Stimulated activated CD8-positive, alpha-beta memory T cell treated with anti-CD3 and anti-CD28 coated beads, Interleukin-15, amount 100 ng/mL, for 4 hours (primary cell): ENCODE results near the gene AGAP1.
A peak's percentile ranks its signal among the peaks of the same experiment; 100 is the strongest.

Source experiments
- DNase-seq, 2 donors: peaks; one replicate each; pipeline ENCODE4 v3.0.0-alpha.2; 2020; ENCODE audit warnings: low read depth in 2 of 2

The AGAP1 gene

DNA sequence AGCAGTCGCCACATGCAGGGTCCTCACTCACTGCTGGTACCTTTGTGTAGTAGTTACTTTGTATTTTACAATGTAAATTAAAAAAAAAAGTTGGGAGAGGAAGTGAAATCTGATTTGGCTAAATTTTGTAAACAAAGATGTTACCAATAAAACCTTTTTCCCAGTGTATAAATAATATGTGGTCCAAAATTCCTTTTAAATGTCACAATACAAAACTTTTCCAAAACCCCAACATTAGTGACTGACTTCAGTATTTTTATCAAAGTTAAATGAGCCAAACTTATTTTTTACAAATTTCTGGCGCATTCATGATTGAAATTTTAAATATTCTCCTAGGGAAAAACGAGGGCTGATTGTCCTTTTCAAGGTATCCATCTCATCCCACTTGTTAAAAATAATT is 239.9 kb downstream of the AGAP1 start:
- DNase-seq = no peak

GRCh38 chr2:235734168-235734567 is 240.3 kb downstream of the AGAP1 start:
- no peak for DNase-seq

GRCh38 chr2:235734688-235735231 is 240.9 kb downstream of the AGAP1 start:
- DNase-seq = no peak

GRCh38 chr2:235737396-235737795 is 243.6 kb downstream of the AGAP1 start:
- DNase-seq = no peak

GRCh38 chr2:235737840-235738239 is 244.0 kb downstream of the AGAP1 start:
- no peak for DNase-seq

DNA sequence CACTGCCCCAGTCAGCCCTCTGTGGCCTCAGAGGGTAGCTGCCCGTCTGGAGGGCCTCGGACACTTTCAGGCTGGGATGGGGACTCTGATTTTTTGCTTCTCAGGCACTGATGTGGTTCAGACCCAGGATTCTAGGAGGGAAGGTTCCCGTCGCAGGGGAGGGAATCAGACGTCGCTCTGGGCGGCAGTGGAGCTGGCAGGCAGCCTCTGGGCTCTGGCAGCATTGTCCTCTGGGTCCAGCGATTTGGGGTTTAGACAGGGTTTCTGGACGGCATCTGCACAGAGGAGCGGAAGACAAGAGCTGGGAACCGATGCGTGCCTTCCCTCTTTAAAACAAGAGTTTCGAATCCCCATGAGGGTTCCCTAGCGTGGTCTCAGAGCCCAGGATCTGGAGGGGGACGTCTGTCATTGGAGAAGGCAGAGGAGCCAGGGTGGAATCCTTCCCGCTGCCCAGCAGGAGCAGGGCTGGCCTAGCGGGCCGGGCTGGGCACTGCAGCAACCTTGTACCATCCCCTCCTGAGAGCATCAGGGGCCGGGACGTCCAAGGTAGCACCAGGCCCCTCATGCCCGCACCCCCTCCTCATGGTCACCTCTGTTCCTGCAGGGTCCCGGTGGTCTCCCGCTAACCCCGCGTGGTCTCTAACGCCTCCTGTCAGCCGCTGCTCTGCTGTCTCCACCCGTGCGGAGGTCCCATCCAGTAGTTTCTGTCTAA is 246.0 kb downstream of the AGAP1 start:
- DNase-seq = no peak

- DNase-seq = no peak
These were observed 247.0 kb downstream of the AGAP1 start for GRCh38 chr2:235740821-235741220.

DNA sequence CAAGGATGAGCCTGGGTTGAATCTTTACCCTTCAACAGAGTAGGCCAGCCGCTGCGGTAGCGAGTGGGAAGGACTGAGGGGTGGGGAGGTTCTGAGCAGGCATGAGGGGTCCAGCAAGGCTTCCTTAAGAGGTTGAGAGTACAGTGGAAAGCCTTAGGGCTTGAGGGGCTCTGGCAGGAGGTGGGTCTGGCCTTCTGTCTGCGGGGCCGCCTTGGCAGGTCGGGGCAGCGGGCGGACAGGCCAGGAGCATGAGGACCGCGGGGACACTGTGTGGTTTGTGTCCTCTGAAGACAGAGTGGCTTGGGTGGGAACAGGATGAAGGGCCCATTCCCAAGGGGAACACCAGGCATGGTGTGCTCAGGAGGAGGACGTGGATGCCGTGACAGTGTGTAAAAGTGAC is 250.3 kb downstream of the AGAP1 start:
- no peak for DNase-seq

DNA sequence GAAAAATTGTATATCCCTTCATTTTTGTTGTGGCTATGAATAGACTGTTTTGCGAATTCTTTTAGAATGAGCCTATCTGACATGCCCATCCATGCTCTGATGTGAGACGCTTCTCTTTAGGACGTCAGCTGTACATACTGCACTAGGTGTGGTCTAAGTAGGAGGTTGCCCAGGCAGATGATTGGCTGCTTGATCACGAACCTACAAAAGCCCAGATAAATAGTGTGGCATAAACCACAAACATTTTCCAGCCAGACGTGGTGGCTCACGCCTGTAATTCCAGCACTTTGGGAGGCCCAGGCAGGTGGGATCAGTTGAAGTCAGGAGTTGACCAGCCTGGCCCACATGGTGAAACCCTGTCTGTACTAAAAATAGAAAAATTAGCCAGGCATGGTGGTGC is 251.8 kb downstream of the AGAP1 start:
- DNase-seq = no peak

- peak in 1 of 2 donors; percentile 7 for DNase-seq
These were observed 252.6 kb downstream of the AGAP1 start for GRCh38 chr2:235746257-235746934.

DNA sequence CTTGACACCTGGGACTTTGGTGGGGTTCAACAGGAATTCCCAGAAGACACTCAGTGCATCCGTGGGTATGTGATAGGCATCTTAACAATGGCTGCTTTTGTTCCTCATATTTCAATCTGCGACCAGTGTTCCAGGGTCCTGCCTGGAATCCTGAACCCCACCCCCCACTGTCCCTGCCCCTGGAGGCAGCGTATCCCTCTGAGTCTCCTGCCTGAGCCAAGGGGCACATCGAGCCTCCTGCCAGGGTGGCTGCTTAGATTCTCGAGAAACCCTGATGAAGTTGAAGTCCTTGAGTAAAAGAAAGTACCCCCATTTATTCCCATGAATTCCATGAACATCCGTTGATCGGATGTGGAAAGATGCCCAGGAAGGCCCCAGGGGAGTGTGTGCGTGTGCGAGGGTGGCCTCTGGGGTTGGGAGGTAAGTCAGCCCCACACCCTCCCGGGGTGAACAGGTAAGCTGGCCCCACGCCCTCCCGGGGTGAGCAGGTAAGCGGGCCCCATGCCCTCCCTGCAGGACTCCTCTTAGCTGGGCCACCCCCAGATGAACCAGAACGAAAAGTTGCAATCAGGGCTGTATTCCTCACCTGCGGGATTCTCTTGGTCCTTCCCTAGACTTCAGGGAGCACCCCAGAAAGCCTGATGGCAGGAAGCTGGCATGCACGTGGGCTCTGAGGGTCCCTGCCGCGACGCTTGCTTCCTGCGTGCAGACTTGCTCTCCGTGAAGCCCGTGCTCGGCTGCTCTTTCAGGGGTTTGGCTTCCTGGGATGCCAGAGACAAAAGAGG is 253.3 kb downstream of the AGAP1 start:
- DNase-seq = no peak

- no peak for DNase-seq
These were observed 253.9 kb downstream of the AGAP1 start for GRCh38 chr2:235747786-235748091.

GRCh38 chr2:235749121-235749770 is 255.4 kb downstream of the AGAP1 start:
- DNase-seq = no peak

- DNase-seq = no peak
These were observed 255.9 kb downstream of the AGAP1 start for GRCh38 chr2:235749771-235750160.

DNA sequence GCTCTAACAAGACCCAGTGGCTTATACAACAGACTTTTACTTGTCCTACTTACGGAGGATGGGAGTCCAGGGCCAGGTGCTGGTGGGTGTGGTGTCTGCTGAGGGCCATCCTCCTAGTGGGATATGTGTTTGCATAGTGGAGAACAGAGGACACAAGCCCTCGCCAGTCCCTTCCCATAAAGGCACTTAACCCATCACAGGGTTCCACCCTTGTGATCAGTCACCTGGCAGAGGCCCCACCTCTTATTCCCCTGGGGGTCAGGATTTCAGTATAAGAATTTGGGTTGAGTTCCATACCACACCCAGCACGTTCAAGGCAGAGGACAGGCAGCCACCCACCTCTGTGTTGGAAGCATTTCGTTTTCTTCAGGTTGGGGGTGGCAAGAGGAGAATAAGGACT is 259.0 kb downstream of the AGAP1 start:
- no peak for DNase-seq

DNA sequence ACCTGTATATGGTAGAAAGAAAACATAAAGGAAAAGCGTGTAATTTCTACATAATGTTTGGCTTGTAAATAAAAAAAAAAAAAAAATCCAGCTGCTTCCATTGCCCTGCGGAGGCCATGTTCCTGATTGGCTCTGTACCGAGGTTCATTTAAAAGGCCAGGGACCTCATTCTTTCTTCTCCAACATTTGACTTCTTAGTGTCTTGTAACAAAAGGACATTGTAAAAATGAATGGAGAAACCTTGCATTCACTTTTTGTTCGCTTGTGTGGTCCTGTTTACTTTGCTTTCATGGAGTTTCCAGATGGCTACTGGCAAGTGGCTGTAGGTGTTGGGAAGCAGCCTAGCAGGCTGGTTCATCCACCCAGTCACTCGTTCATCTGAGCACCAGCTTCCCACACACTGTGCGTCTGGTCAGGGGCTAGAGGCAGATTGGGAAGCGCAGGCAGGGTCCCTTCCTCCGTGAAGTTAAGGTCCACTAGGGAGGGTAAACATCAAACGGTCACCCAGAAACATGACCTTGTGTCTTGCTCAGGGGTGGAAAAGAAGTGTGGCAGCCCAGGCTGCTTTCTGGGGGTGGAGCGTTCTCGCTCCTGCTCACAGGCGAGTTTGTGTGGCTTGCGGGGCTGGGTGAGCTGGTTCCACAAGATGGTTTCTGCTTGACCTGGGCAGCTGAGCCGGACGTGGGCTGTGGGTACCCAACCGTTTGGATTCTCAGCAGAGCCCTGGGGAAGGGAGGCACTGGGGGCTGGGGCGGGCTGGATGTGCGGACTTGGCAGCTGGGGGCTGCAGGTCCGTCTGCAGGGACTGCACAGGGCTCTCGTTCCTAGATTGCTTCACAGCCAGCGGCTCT is 260.7 kb downstream of the AGAP1 start:
- no peak for DNase-seq

GRCh38 chr2:235756491-235756890 is 262.6 kb downstream of the AGAP1 start:
- DNase-seq = no peak

- DNase-seq = no peak
These were observed 263.4 kb downstream of the AGAP1 start for GRCh38 chr2:235757212-235757611.

DNA sequence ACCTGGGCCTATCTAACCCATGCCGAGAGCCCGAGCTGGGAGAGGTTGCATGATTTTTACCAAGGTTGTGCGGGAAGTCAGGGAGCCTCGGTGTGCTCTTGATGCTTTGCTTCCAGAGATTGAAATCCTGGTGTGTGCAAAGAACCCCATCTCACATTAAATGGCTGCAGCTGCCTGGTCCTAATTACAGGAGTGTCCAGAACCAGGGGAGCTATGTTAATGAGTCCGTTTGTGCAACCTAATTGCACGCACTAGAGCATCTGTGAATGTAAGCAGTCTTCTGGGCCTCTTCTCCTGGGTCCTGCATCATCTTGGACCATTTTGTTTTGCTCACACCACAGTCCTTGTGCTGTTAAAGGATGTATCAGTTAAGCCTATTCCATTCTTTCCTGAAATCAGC is 263.8 kb downstream of the AGAP1 start:
- no peak for DNase-seq

DNA sequence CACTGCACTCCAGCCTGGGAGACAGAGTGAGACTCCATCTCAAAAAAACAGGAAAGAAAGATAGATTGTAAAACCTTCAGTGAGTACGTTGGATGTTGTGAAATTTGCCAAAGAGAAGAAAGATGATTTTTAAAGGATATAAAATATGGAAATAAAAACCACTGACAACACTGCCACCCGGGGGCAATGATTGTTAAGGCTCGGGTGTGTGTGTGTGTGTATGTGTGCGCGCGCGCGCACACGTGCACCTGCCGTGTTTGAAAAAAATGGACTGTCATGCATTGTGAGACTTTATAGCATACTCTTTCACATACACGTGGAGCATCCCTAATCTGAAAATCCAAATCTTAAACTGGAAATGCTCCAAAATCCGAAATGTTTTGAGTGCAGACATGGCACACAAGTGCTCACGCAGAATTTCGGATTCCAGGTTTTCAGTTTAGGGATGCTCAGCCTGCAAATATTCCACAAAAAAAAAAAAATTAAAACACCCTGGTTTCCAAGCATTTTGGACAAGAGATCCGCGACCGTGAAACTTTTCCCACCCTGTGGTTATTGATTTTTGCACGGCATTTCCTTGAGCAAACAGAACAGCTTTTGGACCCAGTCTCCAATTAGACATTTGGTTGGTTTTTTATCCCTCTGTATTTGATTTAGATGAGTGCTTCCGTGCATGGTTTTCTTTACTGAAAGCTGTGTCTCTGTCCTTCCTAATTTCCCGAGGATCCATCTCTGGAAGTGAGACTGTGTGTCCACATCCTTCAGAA is 269.2 kb downstream of the AGAP1 start:
- DNase-seq = no peak

- DNase-seq = no peak
These were observed 270.0 kb downstream of the AGAP1 start for GRCh38 chr2:235763816-235764215.
